SU-DHL-6 (cell line): ENCODE data around the gene ANKIB1.

ENCODE experiments used
- EZH2phosphoT487 ChIP-seq: fragments of 200-600 bp; sonication (generic), shearing (Covaris generic); conservative IDR thresholded peaks from 2 replicates; pipeline ENCODE4 v1.6.1; 2018; ENCODE audit warnings: mild to moderate bottlenecking, antibody characterized with exemption, low read length, moderate library complexity, mixed read lengths
- TF ChIP-seq, protein P1 (sequence below): fragments of 200-600 bp; sonication (generic); IDR thresholded peaks from one replicate; pipeline ENCODE4 v1.5.1; 2017; ENCODE audit warnings: antibody characterized with exemption, mild to moderate bottlenecking, low read length, moderate library complexity; ENCODE audit not compliant: insufficient read depth, poor library complexity, severe bottlenecking

DNA sequence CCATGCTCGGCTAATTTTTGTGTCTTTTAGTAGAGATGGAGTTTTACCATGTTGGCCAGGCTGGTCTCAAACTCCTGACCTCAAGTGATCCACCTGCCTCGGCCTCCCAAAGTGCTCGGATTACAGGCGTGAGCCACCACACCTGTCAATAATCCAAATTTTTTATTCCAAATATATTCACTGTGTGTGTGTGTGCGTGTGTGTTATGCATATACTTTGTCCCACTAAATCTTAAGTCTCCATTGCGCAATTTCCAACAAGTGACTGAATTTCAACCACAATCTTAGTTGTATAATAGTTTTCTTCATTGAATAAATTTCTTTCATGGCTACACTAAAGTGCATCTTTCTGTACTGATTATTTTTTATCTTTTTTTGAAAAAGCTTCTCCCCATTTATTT is 2.8 kb upstream of the ANKIB1 start:
- TF ChIP-seq, protein P1, sequence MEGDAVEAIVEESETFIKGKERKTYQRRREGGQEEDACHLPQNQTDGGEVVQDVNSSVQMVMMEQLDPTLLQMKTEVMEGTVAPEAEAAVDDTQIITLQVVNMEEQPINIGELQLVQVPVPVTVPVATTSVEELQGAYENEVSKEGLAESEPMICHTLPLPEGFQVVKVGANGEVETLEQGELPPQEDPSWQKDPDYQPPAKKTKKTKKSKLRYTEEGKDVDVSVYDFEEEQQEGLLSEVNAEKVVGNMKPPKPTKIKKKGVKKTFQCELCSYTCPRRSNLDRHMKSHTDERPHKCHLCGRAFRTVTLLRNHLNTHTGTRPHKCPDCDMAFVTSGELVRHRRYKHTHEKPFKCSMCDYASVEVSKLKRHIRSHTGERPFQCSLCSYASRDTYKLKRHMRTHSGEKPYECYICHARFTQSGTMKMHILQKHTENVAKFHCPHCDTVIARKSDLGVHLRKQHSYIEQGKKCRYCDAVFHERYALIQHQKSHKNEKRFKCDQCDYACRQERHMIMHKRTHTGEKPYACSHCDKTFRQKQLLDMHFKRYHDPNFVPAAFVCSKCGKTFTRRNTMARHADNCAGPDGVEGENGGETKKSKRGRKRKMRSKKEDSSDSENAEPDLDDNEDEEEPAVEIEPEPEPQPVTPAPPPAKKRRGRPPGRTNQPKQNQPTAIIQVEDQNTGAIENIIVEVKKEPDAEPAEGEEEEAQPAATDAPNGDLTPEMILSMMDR, result no peak
- no peak for TF ChIP-seq EZH2phosphoT487
